T-helper 17 cell (primary cell): ENCODE data around the gene LCN9. TPM values are rescaled to one million over a fixed set of nuclear protein-coding genes. Genes with fewer than 3 reads are reported as not detected.
"Not testable (repeated sequence)": the region's sequence is repeated elsewhere in the genome, so short reads cannot be mapped to it uniquely, and the experiment has no call there.

ENCODE experiments used
- ATAC-seq: fragments of 150-1000 bp; cut with Tn5 transposase; 2 replicates; pipeline ENCODE4 v1.10.0; 2021; ENCODE audit warnings: mild to moderate bottlenecking, moderate library complexity
- DNase-seq, 3 donors: peaks; one replicate each; pipeline versions ENCODE4 v3.0.0 to v3.0.0-alpha.2; 2020 to 2021
- H3K9me3 ChIP-seq: one replicate; pipeline ENCODE4 v1.7.0; 2013; ENCODE audit warnings: low read length, mild to moderate bottlenecking; ENCODE audit not compliant: control insufficient read depth, poor library complexity, severe bottlenecking
- H3K27ac Mint-ChIP-seq: one replicate; pipeline ENCODE4 v1.8.0; 2022; ENCODE audit warnings: mild to moderate bottlenecking, moderate library complexity, mixed read lengths
- H3K27me3 Mint-ChIP-seq: one replicate; pipeline ENCODE4 v1.8.0; 2022; ENCODE audit warnings: mixed read lengths
- H3K36me3 Mint-ChIP-seq: one replicate; pipeline ENCODE4 v1.8.0; 2022; ENCODE audit warnings: low read depth, mixed read lengths
- H3K4me1 Mint-ChIP-seq: one replicate; pipeline ENCODE4 v1.8.0; 2022; ENCODE audit warnings: mild to moderate bottlenecking, mixed read lengths
- H3K4me3 Mint-ChIP-seq: one replicate; pipeline ENCODE4 v1.8.0; 2022; ENCODE audit warnings: mild to moderate bottlenecking, moderate library complexity, mixed read lengths
- total RNA-seq, 4 donors: library from RNA in 2 of 4; stranded (reverse) in 2 of 4; gene quantifications; one replicate each; pipeline ENCODE4 v1.2.3 and lab custom pipeline; 2022 to 2026

LCN9 gene
- total RNA-seq, 2 donors from 2014 or later: not detected

- DNase-seq (no peak), ATAC-seq (no peak)
- peaks cover 2% of the 10 kb centered on the region for H3K36me3 Mint-ChIP-seq
- peaks cover 33% of the 10 kb centered on the region for H3K27me3 Mint-ChIP-seq
- H3K27ac Mint-ChIP-seq: no peak overlapping the region
- no peaks in the 10 kb centered on the region for H3K4me1 Mint-ChIP-seq
- no peak overlapping the region for H3K4me3 Mint-ChIP-seq
- no peaks in the 10 kb centered on the region for H3K9me3 ChIP-seq
These were observed 3.9 kb upstream of the LCN9 start for GRCh38 chr9:135659252-135659651.

GRCh38 chr9:135660407-135660806 is 2.7 kb upstream of the LCN9 start:
- Mint-ChIP-seq H3K4me1 (no peaks in the 10 kb centered on the region), H3K27ac (no peak overlapping the region), H3K4me3 (no peak overlapping the region), H3K36me3 (peaks cover 2% of the 10 kb centered on the region), H3K27me3 (peaks cover 25% of the 10 kb centered on the region)
- ATAC-seq (no peak), DNase-seq (no peak)
- H3K9me3 ChIP-seq: no peaks in the 10 kb centered on the region

- no peak overlapping the region for H3K4me3 Mint-ChIP-seq
- no peaks in the 10 kb centered on the region for H3K4me1 Mint-ChIP-seq
These were observed 1.1 kb upstream of the LCN9 start for GRCh38 chr9:135661816-135662560.

GRCh38 chr9:135663451-135663770 is 302 bp downstream of the LCN9 start:
- Mint-ChIP-seq H3K36me3 (no peaks in the 10 kb centered on the region), H3K27ac (no peak overlapping the region), H3K4me1 (no peaks in the 10 kb centered on the region), H3K27me3 (peaks cover 4% of the 10 kb centered on the region), H3K4me3 (no peak overlapping the region)
- DNase-seq: no peak
- no peaks in the 10 kb centered on the region for H3K9me3 ChIP-seq
- ATAC-seq: no peak

More at GRCh38 chr9:135661816-135662560, 1.1 kb upstream of the LCN9 start:
- ATAC-seq (no peak), DNase-seq (no peak)
- H3K36me3 Mint-ChIP-seq: peaks cover 2% of the 10 kb centered on the region
- H3K27me3 Mint-ChIP-seq: peaks cover 13% of the 10 kb centered on the region
- H3K27ac Mint-ChIP-seq: no peak overlapping the region
- H3K9me3 ChIP-seq: no peaks in the 10 kb centered on the region

- Mint-ChIP-seq H3K27ac (no peak overlapping the region), H3K36me3 (no peaks in the 10 kb centered on the region), H3K27me3 (peaks cover 4% of the 10 kb centered on the region), H3K4me3 (no peak overlapping the region), H3K4me1 (no peaks in the 10 kb centered on the region)
- H3K9me3 ChIP-seq: no peaks in the 10 kb centered on the region
- no peak for DNase-seq
- no peak for ATAC-seq
These were observed 748 bp downstream of the LCN9 start for GRCh38 chr9:135663857-135664256.

- ATAC-seq: no peak
- no peak overlapping the region for H3K4me3 Mint-ChIP-seq
- no peaks in the 10 kb centered on the region for H3K36me3 Mint-ChIP-seq
- no peak overlapping the region for H3K27ac Mint-ChIP-seq
- DNase-seq: no peak
- H3K4me1 Mint-ChIP-seq: no peaks in the 10 kb centered on the region
- peaks cover 4% of the 10 kb centered on the region for H3K27me3 Mint-ChIP-seq
- H3K9me3 ChIP-seq: no peaks in the 10 kb centered on the region
These were observed 1.2 kb downstream of the LCN9 start for GRCh38 chr9:135664266-135664665.

- Mint-ChIP-seq H3K4me3 (no peak overlapping the region), H3K4me1 (no peaks in the 10 kb centered on the region), H3K27me3 (peaks cover 4% of the 10 kb centered on the region), H3K36me3 (no peaks in the 10 kb centered on the region), H3K27ac (no peak overlapping the region)
- no peak for DNase-seq
- no peaks in the 10 kb centered on the region for H3K9me3 ChIP-seq
- no peak for ATAC-seq
These were observed 2.0 kb downstream of the LCN9 start for GRCh38 chr9:135664801-135665794.

GRCh38 chr9:135665795-135666189 is 2.7 kb downstream of the LCN9 start:
- ATAC-seq (no peak), DNase-seq (no peak)

GRCh38 chr9:135666534-135667462 is 3.7 kb downstream of the LCN9 start:
- Mint-ChIP-seq H3K27ac (no peak overlapping the region), H3K4me1 (no peaks in the 10 kb centered on the region), H3K4me3 (no peak overlapping the region), H3K36me3 (no peaks in the 10 kb centered on the region), H3K27me3 (peaks cover 4% of the 10 kb centered on the region)
- DNase-seq (no peak), ATAC-seq (no peak)
- no peaks in the 10 kb centered on the region for H3K9me3 ChIP-seq

More at GRCh38 chr9:135665795-135666189, 2.7 kb downstream of the LCN9 start:
- Mint-ChIP-seq H3K36me3 (no peaks in the 10 kb centered on the region), H3K27ac (no peak overlapping the region), H3K27me3 (peaks cover 4% of the 10 kb centered on the region), H3K4me3 (no peak overlapping the region), H3K4me1 (no peaks in the 10 kb centered on the region)
- H3K9me3 ChIP-seq: no peaks in the 10 kb centered on the region

GRCh38 chr9:135667463-135668001 is 4.4 kb downstream of the LCN9 start:
- ATAC-seq (no peak), DNase-seq (no peak)
- no peak overlapping the region for H3K4me3 Mint-ChIP-seq
- peaks cover 9% of the 10 kb centered on the region for H3K27me3 Mint-ChIP-seq
- no peak overlapping the region for H3K27ac Mint-ChIP-seq
- H3K4me1 Mint-ChIP-seq: no peaks in the 10 kb centered on the region
- no peaks in the 10 kb centered on the region for H3K9me3 ChIP-seq
- H3K36me3 Mint-ChIP-seq: no peaks in the 10 kb centered on the region

- H3K27me3 Mint-ChIP-seq, H3K9me3 ChIP-seq, H3K27ac Mint-ChIP-seq, H3K4me3 Mint-ChIP-seq, H3K36me3 Mint-ChIP-seq, DNase-seq, H3K4me1 Mint-ChIP-seq, ATAC-seq: not testable (repeated sequence)
These were observed 5.9 kb downstream of the LCN9 start for GRCh38 chr9:135669018-135669417.

- no peaks in the 10 kb centered on the region for H3K9me3 ChIP-seq
- Mint-ChIP-seq H3K4me1 (peaks cover 2% of the 10 kb centered on the region), H3K27ac (no peak overlapping the region), H3K36me3 (no peaks in the 10 kb centered on the region), H3K27me3 (peaks cover 9% of the 10 kb centered on the region), H3K4me3 (no peak overlapping the region)
- no peak for DNase-seq
- no peak for ATAC-seq
These were observed 6.6 kb downstream of the LCN9 start for GRCh38 chr9:135669616-135670285.
